HG03442 (cell line): ENCODE measurements around the gene MPPE1.
"Not testable (repeated sequence)": the region's sequence is repeated elsewhere in the genome, so short reads cannot be mapped to it uniquely, and the experiment has no call there.

Experiments used
- ATAC-seq: cut with Tn5 transposase; IDR thresholded peaks from one replicate; pipeline ENCODE4 v1.9.1; 2021; ENCODE audit warnings: mild to moderate bottlenecking, moderate library complexity; ENCODE audit not compliant: unreplicated experiment

Gene MPPE1, protein sequence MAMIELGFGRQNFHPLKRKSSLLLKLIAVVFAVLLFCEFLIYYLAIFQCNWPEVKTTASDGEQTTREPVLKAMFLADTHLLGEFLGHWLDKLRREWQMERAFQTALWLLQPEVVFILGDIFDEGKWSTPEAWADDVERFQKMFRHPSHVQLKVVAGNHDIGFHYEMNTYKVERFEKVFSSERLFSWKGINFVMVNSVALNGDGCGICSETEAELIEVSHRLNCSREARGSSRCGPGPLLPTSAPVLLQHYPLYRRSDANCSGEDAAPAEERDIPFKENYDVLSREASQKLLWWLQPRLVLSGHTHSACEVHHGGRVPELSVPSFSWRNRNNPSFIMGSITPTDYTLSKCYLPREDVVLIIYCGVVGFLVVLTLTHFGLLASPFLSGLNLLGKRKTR

DNA sequence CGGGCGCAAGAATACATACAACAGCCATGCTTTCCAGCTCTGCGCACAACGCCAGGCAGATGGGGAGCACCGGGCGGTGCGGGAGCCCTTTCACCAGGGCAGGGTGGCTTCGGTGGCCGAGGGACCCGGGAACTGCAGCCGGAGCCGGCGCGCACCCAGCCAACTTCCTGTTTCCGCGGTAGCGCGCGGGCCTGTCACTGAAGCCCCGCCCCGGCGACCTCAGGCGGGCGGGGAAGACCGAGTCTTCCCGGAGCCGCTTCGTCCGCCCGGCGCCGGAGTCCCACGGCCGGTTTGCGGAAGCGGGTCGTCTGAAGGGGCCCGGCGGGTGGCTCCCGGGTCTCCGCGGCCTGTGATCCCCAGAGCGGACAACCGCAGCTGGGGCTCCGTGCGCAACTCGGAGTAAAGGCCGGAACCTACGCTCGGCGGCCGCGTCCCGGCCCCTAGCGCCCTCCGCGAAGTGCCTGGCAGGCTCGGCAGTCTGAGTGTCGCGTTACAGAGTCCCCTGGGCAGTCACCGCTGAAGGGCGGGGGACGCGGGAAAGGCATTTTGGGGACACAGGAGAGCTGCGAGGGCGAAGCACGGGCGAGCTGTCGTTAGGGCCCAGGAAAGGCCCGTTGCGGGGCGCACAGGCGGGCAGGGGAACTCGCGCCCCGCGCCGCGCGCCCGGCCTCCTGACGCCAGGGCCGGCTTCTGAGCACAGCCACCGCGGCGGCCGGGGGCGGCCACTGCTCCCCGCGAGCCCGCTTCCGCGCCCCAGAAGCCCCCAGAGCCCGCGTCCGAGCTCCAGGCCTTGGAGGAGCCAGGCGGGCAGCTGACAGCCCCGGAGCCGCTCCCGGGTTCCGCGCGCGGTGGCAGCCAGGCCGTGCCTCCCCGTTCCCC, at the start of gene MPPE1:
Gene MPPE1 (minus strand): TSS at position 136 of the 879 bp plus-strand sequence. CDS start 11,053 bp downstream, outside the sequence.
- ATAC-seq, result peak; percentile 87

GRCh38 chr18:11957636-11958035, 49.5 kb upstream of the MPPE1 start:
- ATAC-seq, result no peak

DNA sequence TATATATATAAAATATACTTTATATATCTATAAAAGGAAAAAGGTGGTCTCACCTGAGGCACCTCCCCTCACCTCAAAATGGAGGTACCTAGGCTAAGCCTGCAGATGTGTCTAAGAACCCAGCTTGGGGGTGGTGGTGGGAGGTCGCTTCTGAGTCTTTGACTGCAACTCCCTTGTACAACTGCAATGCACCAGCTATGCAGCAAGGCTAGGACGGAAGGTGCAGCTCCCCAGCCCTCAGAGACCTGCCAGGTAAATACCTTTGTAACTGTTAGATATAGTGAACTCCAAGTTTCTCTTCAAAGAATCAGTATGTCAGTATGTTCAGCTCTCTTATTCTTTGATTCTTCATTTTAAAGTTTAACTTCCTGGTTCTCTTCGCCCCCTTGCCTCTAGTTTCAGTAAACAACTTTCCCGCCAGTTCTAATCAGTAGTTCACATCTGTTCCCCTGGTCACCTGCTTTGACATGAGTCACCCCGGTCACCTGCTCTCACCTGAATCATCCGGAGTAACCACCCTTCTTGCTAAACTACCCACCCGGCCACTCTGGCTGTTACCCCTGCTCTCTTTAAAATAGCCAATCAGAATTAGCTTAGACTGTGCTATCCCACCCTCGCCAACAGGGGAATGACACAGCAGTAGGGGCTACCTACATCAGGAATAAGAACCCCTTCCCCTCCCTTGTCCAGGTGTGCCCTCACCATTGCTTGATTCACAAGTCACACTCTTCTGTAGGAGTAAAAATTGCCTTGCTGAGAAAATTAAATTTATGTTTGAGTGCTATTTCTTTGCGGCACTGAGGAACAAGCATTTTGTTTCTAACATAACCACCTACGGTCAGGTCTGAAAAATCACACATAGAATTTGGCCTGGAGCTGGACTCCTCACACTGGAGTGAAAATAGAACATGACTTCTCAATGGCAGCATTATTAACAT, 48.5 kb upstream of the MPPE1 start:
- no peak for ATAC-seq

GRCh38 chr18:11955239-11956029, 47.3 kb upstream of the MPPE1 start:
- ATAC-seq, result no peak

GRCh38 chr18:11953113-11953512, 45.0 kb upstream of the MPPE1 start:
- no peak for ATAC-seq

- ATAC-seq, result no peak
Measured at GRCh38 chr18:11951390-11951851, 43.3 kb upstream of the MPPE1 start.

GRCh38 chr18:11950824-11951223, 42.7 kb upstream of the MPPE1 start:
- no peak for ATAC-seq

DNA sequence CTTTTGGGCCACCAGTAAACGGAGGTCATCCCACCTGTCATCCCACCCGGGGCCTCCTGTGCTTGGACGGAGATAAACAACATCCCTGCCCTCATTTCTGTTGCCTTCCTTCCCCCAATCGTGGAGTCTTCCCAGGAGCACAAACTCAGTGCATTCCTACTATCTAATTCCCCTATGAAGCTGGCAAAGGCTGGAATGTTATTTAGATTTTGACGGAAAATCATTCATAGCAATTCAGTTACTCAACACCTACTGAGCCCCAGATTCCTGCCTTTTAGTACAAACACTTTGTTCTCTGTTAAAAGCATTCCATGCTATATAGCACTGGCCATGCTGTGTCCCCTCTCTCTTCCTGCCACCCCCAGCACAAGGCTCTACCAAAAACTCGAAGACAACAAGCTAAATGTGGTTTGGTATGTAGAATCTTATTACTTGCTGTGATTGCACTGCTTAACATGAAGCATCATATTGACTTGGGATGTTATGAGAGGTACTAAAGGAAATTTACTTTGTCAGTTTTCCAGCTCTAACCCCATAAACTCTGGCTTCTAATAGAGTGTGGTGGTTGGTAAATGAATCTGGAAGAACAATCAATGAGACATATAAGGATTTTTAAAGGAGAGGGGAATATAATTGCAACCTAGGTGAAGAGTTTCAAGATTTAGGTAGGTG, 40.9 kb upstream of the MPPE1 start:
- no peak for ATAC-seq

GRCh38 chr18:11947214-11948191, 39.4 kb upstream of the MPPE1 start:
- peak; percentile 85 for ATAC-seq

- ATAC-seq, result peak; percentile 7
Measured at GRCh38 chr18:11946756-11947155, 38.6 kb upstream of the MPPE1 start.

DNA sequence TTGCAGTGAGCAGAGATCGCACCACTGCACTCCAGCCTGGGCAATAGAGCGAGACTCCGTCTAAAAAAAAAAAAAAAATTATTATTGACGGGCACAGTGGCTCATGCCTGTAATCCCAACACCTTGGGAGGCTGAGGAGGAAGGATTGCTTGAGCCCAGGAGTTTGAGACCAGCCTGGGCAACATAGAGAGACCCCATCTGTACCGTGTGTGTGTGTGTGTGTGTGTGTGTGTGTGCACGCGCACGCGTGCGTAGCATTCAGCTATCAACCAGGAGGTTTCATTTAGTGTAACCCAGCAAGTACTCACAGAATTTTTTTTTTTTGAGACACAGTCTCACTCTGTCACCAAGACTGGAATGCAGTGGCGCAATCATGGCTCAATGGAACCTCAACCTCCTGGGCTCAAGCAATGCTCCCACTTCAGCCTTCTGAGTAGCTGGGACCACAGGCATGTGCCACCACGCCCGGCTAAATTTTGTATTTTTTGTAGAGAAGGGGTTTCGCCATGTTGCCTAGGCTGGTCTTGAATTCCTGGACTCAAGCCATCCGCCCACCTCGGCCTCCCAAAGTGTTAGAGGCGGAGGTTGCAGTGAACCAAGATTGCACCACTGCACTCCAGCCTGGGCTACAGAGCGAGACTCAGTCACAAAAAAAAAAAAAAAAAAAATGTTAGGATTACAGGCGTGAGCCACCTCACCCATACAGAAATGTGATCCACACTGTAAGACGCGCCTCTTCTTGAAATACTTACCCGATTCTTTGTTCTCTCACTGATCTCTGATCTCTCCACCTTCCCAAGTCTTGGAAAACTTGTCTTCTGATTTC, 37.9 kb upstream of the MPPE1 start:
- not testable (repeated sequence) for ATAC-seq

DNA sequence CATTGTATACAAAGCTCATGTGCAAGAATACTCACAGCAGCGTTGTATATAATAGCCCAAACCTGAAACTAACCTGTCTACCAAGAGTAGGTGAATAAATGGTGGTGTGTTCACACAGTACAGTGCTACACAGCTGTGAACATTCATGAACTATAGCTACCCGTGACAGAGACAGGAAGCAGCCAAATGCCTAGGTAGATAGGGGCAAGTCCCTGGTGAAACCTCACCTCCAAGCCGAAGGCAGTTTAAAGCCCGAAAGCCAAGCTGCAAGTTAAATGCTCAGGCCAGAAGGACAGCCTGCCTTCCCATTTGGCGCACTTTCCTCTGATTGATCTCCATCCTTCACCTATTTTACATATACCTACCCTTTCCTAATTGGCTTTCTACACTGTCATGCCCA, 36.7 kb upstream of the MPPE1 start:
- no peak for ATAC-seq

GRCh38 chr18:11944252-11944651, 36.1 kb upstream of the MPPE1 start:
- no peak for ATAC-seq

DNA sequence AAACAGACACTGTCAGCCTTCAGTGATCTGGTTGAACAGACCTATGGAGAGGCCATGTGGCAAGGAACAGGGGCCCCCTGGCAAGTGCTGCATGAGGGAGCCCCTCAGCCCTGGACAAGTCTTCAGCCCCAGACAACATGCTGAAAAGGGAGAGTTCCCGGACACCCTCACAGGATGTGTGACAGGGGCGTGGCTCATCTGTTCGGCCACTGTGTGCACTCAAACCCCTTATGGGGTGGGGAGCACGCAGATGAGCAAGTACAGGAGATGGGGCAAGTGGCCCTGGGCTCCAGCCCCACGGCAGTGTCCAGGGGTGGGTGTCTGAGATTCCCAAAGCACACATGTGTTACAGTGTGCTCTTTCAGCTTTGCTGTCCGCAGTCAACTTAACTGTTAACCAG, 35.4 kb upstream of the MPPE1 start:
- no peak for ATAC-seq

- no peak for ATAC-seq
Measured at GRCh38 chr18:11940956-11941355, 32.8 kb upstream of the MPPE1 start.

DNA sequence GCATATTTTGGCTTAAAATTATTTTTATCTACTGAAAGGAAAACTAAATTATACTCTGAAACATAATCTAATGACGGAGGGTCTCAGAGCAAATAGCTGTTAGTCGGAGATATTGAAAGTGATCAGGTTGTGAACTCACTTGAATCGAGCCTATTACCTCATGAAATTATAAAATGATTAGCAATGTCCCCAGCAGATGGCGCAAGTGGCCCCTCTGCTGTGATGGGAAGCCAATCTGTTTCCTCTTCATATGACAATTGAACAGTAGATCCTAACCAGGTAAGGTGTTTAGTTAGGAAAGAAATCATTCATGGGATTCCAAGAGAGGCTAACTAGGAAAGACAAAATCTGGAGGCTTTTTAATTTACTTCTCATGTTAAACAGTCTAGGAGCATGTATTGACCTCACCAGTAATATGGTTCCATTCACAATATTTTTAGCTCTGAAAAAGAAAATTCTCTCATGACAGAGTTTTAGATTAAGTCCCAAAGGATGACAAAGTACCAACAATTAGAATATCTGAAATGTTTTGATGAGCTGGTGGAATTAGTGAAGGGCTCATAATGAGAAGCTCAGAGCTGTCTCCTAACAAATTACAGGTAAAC, 29.9 kb upstream of the MPPE1 start:
- ATAC-seq, result no peak

DNA sequence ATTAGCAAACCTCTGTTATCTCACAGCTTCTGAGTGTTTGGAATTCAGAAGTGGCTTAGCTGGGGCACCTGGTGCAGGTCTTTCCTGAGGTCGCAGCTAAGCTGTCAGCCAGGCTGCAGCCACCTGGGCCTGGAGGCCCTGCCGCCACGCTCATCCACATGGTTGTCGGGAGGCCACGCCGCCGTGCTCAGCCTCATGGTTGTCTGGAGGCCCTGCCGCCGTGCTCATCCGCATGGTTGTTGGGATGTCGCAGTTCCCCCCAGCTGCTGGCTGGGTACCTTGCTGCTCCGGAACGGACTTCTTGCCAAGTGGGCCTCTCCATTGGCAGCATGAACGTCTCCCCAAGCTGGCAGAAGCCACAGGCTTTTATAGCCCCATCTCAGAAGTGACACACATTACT, 24.3 kb upstream of the MPPE1 start:
- no peak for ATAC-seq
